Body of pancreas (tissue), 4 donors: ENCODE measurements around the gene GTSF1L.

ENCODE experiments used
- CTCF ChIP-seq, 7 experiments: fragments of 450-650 bp in 4 of 7; fragments of 200-600 bp in 3 of 7; sonication (generic) in 3 of 7; IDR thresholded peaks; one replicate each; pipeline ENCODE4 v1.5.1; 2016 to 2019; ENCODE audit warnings: antibody characterized with exemption in 7 of 7
- POLR2A ChIP-seq, 3 donors: fragments of 450-650 bp; IDR thresholded peaks; one replicate each; pipeline ENCODE4 v1.6.1; 2016; ENCODE audit warnings: antibody characterized with exemption in 3 of 3, mild to moderate bottlenecking in 2 of 3

GRCh38 chr20:43771503-43772190, 44.8 kb upstream of the GTSF1L start:
- TF ChIP-seq CTCF (IDR thresholded peaks at IDR 0.05) (no peak), POLR2A (IDR thresholded peaks at IDR 0.05) (no peak)
